Cardiac muscle cell (in vitro differentiated cells and primary cell): ENCODE results near the gene CTCFL. TPM values are rescaled to one million over a fixed set of nuclear protein-coding genes. Genes with fewer than 3 reads are reported as not detected.

Experiments
- DNase-seq, 2 donors: peaks; one replicate each; pipeline versions ENCODE4 v3.0.0 to v3.0.0-alpha.2; 2010 to 2017; ENCODE audit warnings: low read depth in 1 of 2, low spot score in 1 of 2
- H3K27ac ChIP-seq: fragments of 200-600 bp; sonication (generic); 2 replicates; pipeline ENCODE4 v1.5.1; 2016
- H3K27me3 ChIP-seq: fragments of 200-600 bp; sonication (generic); 2 replicates; pipeline ENCODE4 v1.6.0; 2016; ENCODE audit warnings: control low read depth
- H3K36me3 ChIP-seq: fragments of 200-600 bp; sonication (generic); 2 replicates; pipeline ENCODE4 v1.5.1; 2016; ENCODE audit warnings: control low read depth
- H3K4me1 ChIP-seq: fragments of 200-600 bp; sonication (generic); 2 replicates; pipeline ENCODE4 v1.8.1; 2017; ENCODE audit warnings: low read depth, mild to moderate bottlenecking, mixed run types
- H3K4me3 ChIP-seq: fragments of 200-600 bp; sonication (generic); 2 replicates; pipeline ENCODE4 v1.5.1; 2016; ENCODE audit warnings: mild to moderate bottlenecking
- H3K9me3 ChIP-seq: fragments of 200-600 bp; sonication (generic); 2 replicates; pipeline ENCODE4 v1.5.1; 2017; ENCODE audit warnings: low read depth, mild to moderate bottlenecking, control low read depth
- polyA plus RNA-seq: library from polyadenylated mRNA; unstranded; fragments of >200 nt; fragmentation: Nextera tagmentation; extraction: Ambion mirVana; gene quantifications from 2 replicates; pipeline ENCODE4 v1.2.1, GENCODE V29; 2016
- total RNA-seq: library from RNA; depleted of rRNA; stranded (reverse); fragments of >200 nt; gene quantifications from 2 replicates; pipeline ENCODE4 v1.2.3, GENCODE V29; 2016
- TF ChIP-seq, protein P1 (sequence below): IDR thresholded peaks from 2 replicates; pipeline ENCODE4 v1.5.1; 2012; ENCODE audit warnings: low read depth, mild to moderate bottlenecking, low read length

The CTCFL gene
- total and polyA plus RNA-seq, 2 experiments from 2014 or later, result 0.09 TPM; not detected in 1

- no peaks in the 10 kb centered on the region for H3K36me3 ChIP-seq
- no peak for DNase-seq
- H3K4me3 ChIP-seq, result no peak overlapping the region
- no peaks in the 10 kb centered on the region for H3K4me1 ChIP-seq
- no peaks in the 10 kb centered on the region for H3K9me3 ChIP-seq
- H3K27me3 ChIP-seq, result no peaks in the 10 kb centered on the region
- H3K27ac ChIP-seq, result no peak overlapping the region
- TF ChIP-seq, protein P1, sequence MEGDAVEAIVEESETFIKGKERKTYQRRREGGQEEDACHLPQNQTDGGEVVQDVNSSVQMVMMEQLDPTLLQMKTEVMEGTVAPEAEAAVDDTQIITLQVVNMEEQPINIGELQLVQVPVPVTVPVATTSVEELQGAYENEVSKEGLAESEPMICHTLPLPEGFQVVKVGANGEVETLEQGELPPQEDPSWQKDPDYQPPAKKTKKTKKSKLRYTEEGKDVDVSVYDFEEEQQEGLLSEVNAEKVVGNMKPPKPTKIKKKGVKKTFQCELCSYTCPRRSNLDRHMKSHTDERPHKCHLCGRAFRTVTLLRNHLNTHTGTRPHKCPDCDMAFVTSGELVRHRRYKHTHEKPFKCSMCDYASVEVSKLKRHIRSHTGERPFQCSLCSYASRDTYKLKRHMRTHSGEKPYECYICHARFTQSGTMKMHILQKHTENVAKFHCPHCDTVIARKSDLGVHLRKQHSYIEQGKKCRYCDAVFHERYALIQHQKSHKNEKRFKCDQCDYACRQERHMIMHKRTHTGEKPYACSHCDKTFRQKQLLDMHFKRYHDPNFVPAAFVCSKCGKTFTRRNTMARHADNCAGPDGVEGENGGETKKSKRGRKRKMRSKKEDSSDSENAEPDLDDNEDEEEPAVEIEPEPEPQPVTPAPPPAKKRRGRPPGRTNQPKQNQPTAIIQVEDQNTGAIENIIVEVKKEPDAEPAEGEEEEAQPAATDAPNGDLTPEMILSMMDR, result no peak
These were observed 33.8 kb upstream of the CTCFL start for GRCh38 chr20:57558614-57559288.

DNA sequence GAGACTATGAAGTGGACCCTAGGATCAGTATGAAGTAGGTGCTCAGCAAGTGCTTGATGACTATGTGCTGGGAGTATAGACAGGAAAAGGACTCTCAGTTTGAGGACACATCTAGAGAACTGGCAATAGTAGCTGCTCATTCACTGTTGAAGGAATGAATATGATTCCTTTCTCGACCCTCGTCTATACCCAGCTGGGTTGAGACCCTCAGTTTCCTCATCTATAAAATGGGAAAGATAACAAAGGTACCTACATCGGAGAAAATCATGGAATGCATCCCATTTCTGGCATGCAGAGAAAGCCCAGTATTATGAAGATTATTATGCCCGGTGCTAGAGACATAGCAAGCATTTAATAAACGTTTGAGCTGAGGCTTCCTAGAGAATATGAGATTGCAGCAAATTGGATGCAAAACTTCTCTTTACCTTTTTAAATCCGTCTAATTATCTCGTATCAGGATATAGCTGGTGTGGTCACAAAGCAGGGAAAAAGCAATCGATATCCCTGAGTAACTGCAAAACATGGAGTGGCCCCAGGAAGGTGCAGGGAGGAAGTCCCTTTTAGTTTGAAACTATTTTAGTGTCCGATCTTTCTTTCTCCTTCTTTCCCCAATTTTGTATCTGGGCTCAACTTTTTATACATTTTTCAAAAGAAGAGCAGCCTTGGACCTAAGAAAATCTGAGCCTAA, 33.1 kb upstream of the CTCFL start:
- TF ChIP-seq, protein P1, result no peak
- Histone ChIP-seq H3K27me3 (no peaks in the 10 kb centered on the region), H3K36me3 (no peaks in the 10 kb centered on the region), H3K4me3 (no peak overlapping the region), H3K9me3 (no peaks in the 10 kb centered on the region), H3K27ac (no peak overlapping the region), H3K4me1 (no peaks in the 10 kb centered on the region)
- no peak for DNase-seq

- H3K36me3 ChIP-seq, result no peaks in the 10 kb centered on the region
- no peak overlapping the region for H3K4me3 ChIP-seq
- TF ChIP-seq, protein P1, result no peak
- no peaks in the 10 kb centered on the region for H3K4me1 ChIP-seq
- H3K27ac ChIP-seq, result no peak overlapping the region
- DNase-seq, result no peak
- H3K27me3 ChIP-seq, result no peaks in the 10 kb centered on the region
- no peaks in the 10 kb centered on the region for H3K9me3 ChIP-seq
These were observed 32.0 kb upstream of the CTCFL start for GRCh38 chr20:57556980-57557274.

- Histone ChIP-seq H3K9me3 (no peaks in the 10 kb centered on the region), H3K27ac (no peak overlapping the region), H3K4me1 (no peaks in the 10 kb centered on the region), H3K36me3 (no peaks in the 10 kb centered on the region), H3K27me3 (no peaks in the 10 kb centered on the region), H3K4me3 (no peak overlapping the region)
- TF ChIP-seq, protein P1, result no peak
- DNase-seq, result no peak
These were observed 30.7 kb upstream of the CTCFL start for GRCh38 chr20:57555457-57556184.

GRCh38 chr20:57553376-57554018, 28.6 kb upstream of the CTCFL start:
- no peaks in the 10 kb centered on the region for H3K36me3 ChIP-seq
- H3K4me1 ChIP-seq, result no peaks in the 10 kb centered on the region
- H3K27me3 ChIP-seq, result no peaks in the 10 kb centered on the region
- H3K4me3 ChIP-seq, result no peak overlapping the region
- H3K27ac ChIP-seq, result no peak overlapping the region
- no peak for DNase-seq
- H3K9me3 ChIP-seq, result no peaks in the 10 kb centered on the region
- TF ChIP-seq, protein P1, result no peak
